Thymus (tissue), 11 donors: ENCODE data around the gene ELL3. TPM values are rescaled to one million over a fixed set of nuclear protein-coding genes. Genes with fewer than 3 reads are reported as not detected.

Experiments used
- DNase-seq, 9 donors: peaks; one replicate each; pipeline ENCODE4 v3.0.0-alpha.2; 2013; ENCODE audit warnings: low spot score in 9 of 9, low read depth in 6 of 9, missing footprints in 1 of 9
- H3K27ac ChIP-seq, 2 donors: one replicate each; pipeline ENCODE4 v1.5.1; 2013; ENCODE audit warnings: control low read depth in 1 of 2, low read depth in 1 of 2, low read length in 1 of 2, mild to moderate bottlenecking in 1 of 2, moderate library complexity in 1 of 2
- H3K27me3 ChIP-seq, 2 donors: one replicate each; pipeline ENCODE4 v1.5.1; 2013; ENCODE audit warnings: low read length in 1 of 2; ENCODE audit not compliant: control insufficient read depth in 2 of 2, insufficient read depth in 1 of 2
- H3K36me3 ChIP-seq, 2 donors: one replicate each; pipeline ENCODE4 v1.5.1; 2013; ENCODE audit warnings: low read length in 1 of 2, mild to moderate bottlenecking in 1 of 2, moderate library complexity in 1 of 2; ENCODE audit not compliant: control insufficient read depth in 2 of 2, insufficient read depth in 2 of 2
- H3K4me1 ChIP-seq, 2 donors: one replicate each; pipeline ENCODE4 v1.5.1; 2013; ENCODE audit warnings: low read length in 2 of 2; ENCODE audit not compliant: control insufficient read depth in 2 of 2, insufficient read depth in 2 of 2
- H3K4me3 ChIP-seq, 2 donors: one replicate each; pipeline ENCODE4 v1.5.1; 2013; ENCODE audit warnings: low read length in 2 of 2, control low read depth in 1 of 2, mild to moderate bottlenecking in 1 of 2
- H3K9me3 ChIP-seq, 2 donors: one replicate each; pipeline ENCODE4 v1.5.1; 2013; ENCODE audit warnings: low read length in 1 of 2, mild to moderate bottlenecking in 1 of 2; ENCODE audit not compliant: control insufficient read depth in 2 of 2, insufficient read depth in 1 of 2
- WGBS: extraction: QIAGEN DNeasy Blood & Tissue Kit; methylation state at CpG from one replicate; pipeline ENCODE4 v1.1.7; 2013; 5-methylcytosine and 5-hydroxymethylcytosine counted together
- polyA plus RNA-seq: library from polyadenylated mRNA; stranded (reverse); fragments of 200-250 nt; gene quantifications from one replicate; pipeline ENCODE4 v1.2.3, GENCODE V29; 2013
- total RNA-seq: library from RNA; stranded (reverse); fragments of 120-200 nt; gene quantifications from one replicate; pipeline ENCODE4 v1.2.4, GENCODE V29; 2013
- donor health status: healthy.

Gene ELL3
- total and polyA plus RNA-seq, 2 donors, result 3.2 to 7.3 TPM

DNA sequence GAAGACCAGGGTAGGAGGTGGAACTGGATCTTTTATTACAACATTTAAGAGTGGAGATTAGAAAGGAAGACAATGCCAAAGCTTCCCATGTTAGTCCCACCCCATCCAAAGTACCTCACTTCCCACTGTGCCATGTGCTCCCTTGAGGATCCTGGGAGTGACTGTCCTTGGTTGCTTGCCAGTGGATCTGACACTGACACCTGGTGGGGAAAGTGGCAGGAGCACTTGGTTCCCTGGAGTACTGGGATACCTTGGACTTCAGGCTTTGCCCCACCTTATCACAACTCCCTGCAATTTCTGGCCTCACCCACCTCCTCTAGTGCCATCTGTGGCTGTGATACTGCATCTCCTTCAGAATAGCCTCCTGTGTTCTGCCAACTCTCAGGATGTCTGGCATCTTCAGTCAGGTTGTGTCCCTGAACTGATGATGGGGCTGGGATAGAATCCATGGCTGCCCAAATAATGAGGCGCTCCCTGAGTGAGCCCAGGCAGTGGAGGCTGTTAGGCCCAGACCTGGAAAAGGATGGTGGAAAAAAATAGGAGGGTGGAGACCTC is 1.3 kb downstream of the ELL3 start:
- peaks cover 13 to 32% of the 10 kb centered on the region in 2 donors for H3K36me3 ChIP-seq
- H3K4me3 ChIP-seq, result no peak overlapping the region
- peaks cover 0 to 7% of the 10 kb centered on the region in 2 donors for H3K27me3 ChIP-seq
- no peak overlapping the region for H3K27ac ChIP-seq
- H3K4me1 ChIP-seq, result peaks cover 2 to 14% of the 10 kb centered on the region in 2 donors
- DNase-seq, result no peak
- 100% methylated on average over 1 of the region's 1 CpG for WGBS
- no peaks in the 10 kb centered on the region for H3K9me3 ChIP-seq

DNA sequence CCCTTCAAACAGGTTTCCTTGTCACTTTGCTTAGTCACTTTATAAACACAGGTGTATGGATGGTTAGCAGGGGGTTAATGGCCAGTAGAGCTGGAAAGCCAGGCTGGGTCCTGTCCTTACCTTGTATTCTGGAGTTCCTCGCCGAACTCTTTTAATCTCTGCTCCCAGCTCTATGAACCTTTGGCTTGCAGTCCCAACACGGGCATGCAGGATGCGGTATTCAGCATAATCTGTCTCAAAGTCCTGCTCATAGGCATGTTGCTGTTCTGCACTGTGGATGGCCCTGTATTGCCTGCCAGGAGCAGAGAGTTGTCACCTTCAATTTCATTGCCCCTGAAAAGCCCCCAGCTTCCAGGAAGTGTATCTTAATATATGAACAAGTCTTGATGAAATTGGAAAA is 2.7 kb downstream of the ELL3 start:
- no peak for DNase-seq
- Histone ChIP-seq H3K4me3 (no peak overlapping the region), H3K4me1 (peaks cover 2 to 14% of the 10 kb centered on the region in 2 donors), H3K27me3 (peaks cover 0 to 7% of the 10 kb centered on the region in 2 donors), H3K9me3 (no peaks in the 10 kb centered on the region), H3K27ac (no peak overlapping the region), H3K36me3 (peaks cover 17 to 45% of the 10 kb centered on the region in 2 donors)
- WGBS, result 94% methylated on average over 4 of the region's 4 CpGs

DNA sequence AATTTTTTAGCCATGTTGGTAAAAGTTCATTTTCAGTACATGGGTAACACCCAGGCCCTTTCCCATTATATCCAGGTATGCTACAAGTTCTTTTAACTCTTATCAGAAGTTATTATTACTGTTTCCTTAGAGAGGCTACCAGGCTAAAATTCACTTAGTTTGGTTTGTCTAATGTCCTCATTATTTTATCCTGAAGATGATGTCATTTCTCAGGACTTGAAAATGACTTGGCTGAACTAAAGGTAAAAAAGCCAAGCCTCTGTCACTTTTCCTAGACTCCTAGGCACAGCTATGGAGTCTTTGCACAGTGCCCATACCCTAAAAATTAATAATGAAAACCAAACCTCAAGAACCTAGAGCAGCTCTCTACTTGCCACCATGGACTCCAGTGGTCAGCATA is 4.1 kb downstream of the ELL3 start:
- DNase-seq, result no peak
- Histone ChIP-seq H3K4me1 (peaks cover 2 to 11% of the 10 kb centered on the region in 2 donors), H3K27ac (no peak overlapping the region), H3K27me3 (peaks cover 0 to 7% of the 10 kb centered on the region in 2 donors), H3K9me3 (no peaks in the 10 kb centered on the region), H3K36me3 (peaks cover 26 to 58% of the 10 kb centered on the region in 2 donors), H3K4me3 (no peak overlapping the region)

DNA sequence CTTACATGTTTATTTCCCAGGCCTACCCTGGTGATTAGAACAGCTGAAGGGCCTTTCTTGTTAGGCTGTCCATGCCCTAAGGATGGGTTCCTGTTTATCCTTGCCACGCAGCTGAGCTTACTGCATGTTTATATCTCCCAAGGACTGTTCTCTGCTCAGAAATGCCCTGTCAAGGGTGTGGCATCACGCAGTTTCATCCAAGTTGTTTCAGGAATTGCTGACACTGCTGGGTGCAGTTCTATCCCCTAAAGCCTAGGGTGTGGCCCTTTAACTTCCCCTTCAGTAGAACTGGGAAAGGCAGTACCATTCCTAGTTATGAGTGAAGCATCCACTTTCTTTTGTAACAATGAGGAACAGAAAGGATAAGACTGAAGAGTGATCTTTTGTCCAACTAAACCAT is 5.0 kb downstream of the ELL3 start:
- no peak overlapping the region for H3K4me3 ChIP-seq
- H3K36me3 ChIP-seq, result peaks cover 32 to 66% of the 10 kb centered on the region in 2 donors
- H3K4me1 ChIP-seq, result peaks cover 2 to 9% of the 10 kb centered on the region in 2 donors
- no peak overlapping the region for H3K27ac ChIP-seq
- H3K27me3 ChIP-seq, result peaks cover 0 to 7% of the 10 kb centered on the region in 2 donors
- H3K9me3 ChIP-seq, result no peaks in the 10 kb centered on the region
- no peak for DNase-seq
- WGBS, result 97% methylated on average over 2 of the region's 2 CpGs

DNA sequence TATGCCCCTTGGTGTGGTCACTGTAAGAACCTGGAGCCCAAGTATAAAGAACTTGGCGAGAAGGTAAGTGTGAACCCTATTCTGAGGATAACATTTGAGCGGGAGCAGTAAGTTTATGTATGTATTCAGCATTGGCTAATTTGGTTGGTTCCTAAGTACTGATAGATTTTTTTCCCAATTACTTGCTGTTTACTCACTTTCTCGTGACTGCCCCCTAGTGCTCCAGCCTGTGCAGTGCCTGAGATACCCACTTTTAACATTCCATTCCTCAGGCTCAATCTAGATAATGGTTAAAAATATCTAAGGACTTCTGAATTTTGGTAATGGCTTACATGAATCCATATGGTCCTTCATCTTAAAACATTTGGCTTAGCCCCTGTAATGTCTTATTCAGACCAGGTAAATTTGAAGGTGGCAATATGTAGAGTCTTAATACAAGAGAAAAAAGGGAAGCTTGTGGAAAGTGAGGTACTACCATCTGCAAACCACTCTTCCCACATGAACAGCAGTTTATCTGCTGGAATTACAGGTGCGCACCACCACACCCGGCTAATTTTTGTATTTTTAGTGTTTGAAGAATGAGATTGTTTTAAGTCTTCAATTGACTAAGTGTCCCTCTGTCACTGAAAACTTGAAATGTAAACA is 7.1 kb downstream of the ELL3 start:
- Histone ChIP-seq H3K27ac (no peak overlapping the region), H3K4me1 (no peaks in the 10 kb centered on the region), H3K27me3 (no peaks in the 10 kb centered on the region), H3K36me3 (peaks cover 41 to 85% of the 10 kb centered on the region in 2 donors), H3K4me3 (no peak overlapping the region), H3K9me3 (no peaks in the 10 kb centered on the region)
- DNase-seq, result peak in 5 of 9 donors; percentile 31 to 68 (median 58)
- WGBS, result 77% methylated on average over 5 of the region's 5 CpGs

DNA sequence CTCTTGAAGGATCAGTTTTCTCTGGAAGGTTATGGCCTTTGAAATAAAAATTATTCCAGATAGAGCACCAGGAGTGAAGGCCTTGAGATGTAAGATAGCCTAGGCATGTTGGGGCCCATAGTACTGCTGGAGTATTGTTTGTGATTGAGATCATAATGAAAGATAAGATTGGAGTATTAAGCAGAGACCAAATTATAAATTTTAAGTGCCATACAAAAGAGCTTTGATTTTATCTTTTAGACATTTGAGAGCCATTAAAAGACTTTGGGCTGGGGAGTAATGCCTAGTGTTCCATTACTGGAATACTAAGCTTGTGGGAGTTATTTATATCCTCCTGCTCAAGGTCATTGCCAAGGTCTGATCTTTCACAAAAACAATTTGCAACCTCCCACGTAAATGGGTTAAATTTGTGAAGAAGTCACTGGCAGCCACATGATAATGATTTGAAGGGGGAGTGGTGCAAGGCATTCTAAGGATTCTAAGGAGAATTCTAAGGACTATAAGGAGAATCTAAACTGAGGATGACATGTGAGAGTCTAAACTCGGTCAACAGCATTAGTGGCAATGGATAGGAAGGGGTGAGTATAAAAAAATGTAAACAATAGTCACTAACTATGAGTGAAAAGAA is 12.8 kb downstream of the ELL3 start:
- Histone ChIP-seq H3K4me1 (no peaks in the 10 kb centered on the region), H3K9me3 (no peaks in the 10 kb centered on the region), H3K36me3 (peaks cover 48 to 83% of the 10 kb centered on the region in 2 donors), H3K27ac (no peak overlapping the region), H3K27me3 (no peaks in the 10 kb centered on the region), H3K4me3 (no peak overlapping the region)
- DNase-seq, result no peak
- 94% methylated on average over 2 of the region's 2 CpGs for WGBS

DNA sequence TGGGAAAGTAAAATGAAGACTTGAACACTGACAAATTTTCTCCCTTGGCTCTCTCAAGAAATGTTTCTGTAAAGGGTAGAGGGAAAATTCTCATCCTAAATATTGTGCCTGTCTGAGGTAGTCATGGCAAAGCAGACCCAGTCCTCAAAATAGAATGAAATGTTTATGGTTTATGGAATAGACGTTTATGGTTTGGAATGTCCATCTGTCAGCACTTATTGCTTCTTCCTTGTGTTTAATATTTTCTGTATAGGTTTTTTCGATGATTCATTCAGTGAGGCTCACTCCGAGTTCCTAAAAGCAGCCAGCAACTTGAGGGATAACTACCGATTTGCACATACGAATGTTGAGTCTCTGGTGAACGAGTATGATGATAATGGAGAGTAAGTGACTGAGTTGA is 13.9 kb downstream of the ELL3 start:
- peaks cover 47 to 82% of the 10 kb centered on the region in 2 donors for H3K36me3 ChIP-seq
- no peak overlapping the region for H3K27ac ChIP-seq
- DNase-seq, result no peak
- no peaks in the 10 kb centered on the region for H3K27me3 ChIP-seq
- no peaks in the 10 kb centered on the region for H3K9me3 ChIP-seq
- WGBS, result 96% methylated on average over 6 of the region's 6 CpGs
- no peaks in the 10 kb centered on the region for H3K4me1 ChIP-seq
- H3K4me3 ChIP-seq, result no peak overlapping the region

DNA sequence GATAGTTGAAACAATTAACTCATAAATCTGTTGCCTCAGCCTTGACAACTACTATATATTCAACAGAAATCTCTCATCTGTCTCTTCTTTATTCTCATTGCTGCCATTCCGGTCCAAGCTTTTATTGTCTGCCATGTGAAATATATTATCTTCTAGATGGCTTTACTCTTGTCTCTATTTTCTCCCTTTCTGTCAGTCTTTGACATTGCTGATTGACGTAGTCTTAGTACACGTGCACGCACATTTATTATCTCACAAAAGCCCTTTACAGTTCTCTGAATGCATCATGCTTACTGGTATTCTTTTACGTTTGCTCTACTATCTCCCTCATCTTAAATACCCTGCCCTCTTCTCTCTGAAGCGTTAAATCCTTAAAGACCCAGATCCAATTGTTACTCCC is 24.9 kb downstream of the ELL3 start:
- H3K9me3 ChIP-seq, result no peaks in the 10 kb centered on the region
- peaks cover 10 to 49% of the 10 kb centered on the region in 2 donors for H3K36me3 ChIP-seq
- no peaks in the 10 kb centered on the region for H3K27me3 ChIP-seq
- H3K4me1 ChIP-seq, result peaks cover 7 to 18% of the 10 kb centered on the region in 2 donors
- WGBS, result 97% methylated on average over 6 of the region's 6 CpGs
- H3K4me3 ChIP-seq, result no peak overlapping the region
- DNase-seq, result no peak
- no peak overlapping the region for H3K27ac ChIP-seq

DNA sequence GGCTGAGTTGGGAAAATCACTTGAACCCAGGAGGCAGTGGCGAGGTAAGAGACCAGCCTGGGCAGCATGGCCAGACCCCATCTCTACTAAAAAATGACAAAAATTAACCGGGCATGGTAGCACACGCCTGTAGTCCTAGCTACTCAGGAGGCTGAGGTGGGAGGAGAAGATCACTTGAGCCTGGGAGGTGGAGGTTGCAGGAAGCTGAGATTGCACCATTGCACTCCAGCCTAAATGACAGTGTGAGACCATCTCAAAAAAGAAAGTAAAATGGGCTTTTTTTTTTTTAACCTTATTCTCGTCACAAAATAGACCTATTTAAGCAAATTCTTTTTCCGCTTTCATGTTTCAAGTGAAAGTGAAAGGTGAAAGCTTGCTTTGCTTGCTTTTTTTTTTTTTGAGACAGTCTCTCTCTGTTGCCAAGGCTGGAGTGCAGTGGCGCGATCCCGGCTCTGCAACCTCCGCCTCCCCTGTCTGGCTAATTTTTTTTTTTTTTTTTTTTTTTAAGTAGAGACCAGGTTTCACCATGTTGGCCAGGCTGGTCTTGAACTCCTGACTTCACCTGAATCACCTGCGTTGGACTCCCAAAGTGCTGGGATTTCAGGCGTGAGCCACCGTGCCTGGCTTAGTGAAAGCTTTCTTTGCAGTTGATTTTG is 26.9 kb downstream of the ELL3 start:
- 41% methylated on average over 12 of the region's 12 CpGs for WGBS
- Histone ChIP-seq H3K4me1 (peaks cover 7 to 23% of the 10 kb centered on the region in 2 donors), H3K9me3 (no peaks in the 10 kb centered on the region), H3K36me3 (peaks cover 6 to 32% of the 10 kb centered on the region in 2 donors), H3K27me3 (no peaks in the 10 kb centered on the region), H3K4me3 (peak overlapping the region; percentile 4 to 40), H3K27ac (peak overlapping the region; percentile 42 to 83)
- peak in 7 of 9 donors; percentile 7 to 81 (median 54) for DNase-seq
